Activated CD8-positive, alpha-beta memory T cell treated with anti-CD3 and anti-CD28 coated beads for 36 hours (primary cell): ENCODE data around the gene GRID1. TPM values are rescaled to one million over a fixed set of nuclear protein-coding genes. Genes with fewer than 3 reads are reported as not detected.

Source experiments
- CTCF ChIA-PET: fragments of 350-600 bp; sonication (Branson Sonifier 250); formaldehyde crosslinking; loops from one replicate; lab custom pipeline; 2021; ENCODE audit warnings: antibody characterized with exemption; lab: Charles Lee
- POLR2A ChIA-PET: fragments of 350-600 bp; sonication (Branson Sonifier 250); formaldehyde crosslinking; loops from one replicate; lab custom pipeline; 2021; ENCODE audit warnings: antibody characterized with exemption; lab: Charles Lee
- total RNA-seq, 2 experiments: library from RNA; stranded (reverse); gene quantifications; one replicate each; pipeline ENCODE4 v1.2.3, GENCODE V29; 2021

The GRID1 gene
- total RNA-seq, 2 experiments from 2014 or later, result not detected

DNA sequence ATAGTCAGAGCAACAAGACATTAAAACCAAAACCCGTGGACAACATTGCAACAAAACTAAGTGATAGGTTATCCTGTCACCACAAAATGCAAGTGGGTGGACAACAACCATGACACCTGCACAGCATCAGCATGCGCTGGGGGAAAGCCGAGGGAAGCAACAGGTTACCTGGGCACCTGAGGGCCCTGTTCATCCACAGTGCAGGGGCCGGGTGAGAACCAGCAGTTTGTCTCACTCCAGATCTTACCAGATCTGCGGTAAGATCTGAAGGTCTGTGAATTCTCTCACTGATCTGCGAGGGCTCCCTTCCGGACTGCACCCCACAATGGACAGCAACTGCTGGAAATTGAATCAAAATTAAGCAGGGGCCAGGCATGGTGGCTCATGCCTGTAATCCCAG, 30.5 kb upstream of the GRID1 start:
- POLR2A ChIA-PET, result no interaction called here
- CTCF ChIA-PET, result no interaction called here

DNA sequence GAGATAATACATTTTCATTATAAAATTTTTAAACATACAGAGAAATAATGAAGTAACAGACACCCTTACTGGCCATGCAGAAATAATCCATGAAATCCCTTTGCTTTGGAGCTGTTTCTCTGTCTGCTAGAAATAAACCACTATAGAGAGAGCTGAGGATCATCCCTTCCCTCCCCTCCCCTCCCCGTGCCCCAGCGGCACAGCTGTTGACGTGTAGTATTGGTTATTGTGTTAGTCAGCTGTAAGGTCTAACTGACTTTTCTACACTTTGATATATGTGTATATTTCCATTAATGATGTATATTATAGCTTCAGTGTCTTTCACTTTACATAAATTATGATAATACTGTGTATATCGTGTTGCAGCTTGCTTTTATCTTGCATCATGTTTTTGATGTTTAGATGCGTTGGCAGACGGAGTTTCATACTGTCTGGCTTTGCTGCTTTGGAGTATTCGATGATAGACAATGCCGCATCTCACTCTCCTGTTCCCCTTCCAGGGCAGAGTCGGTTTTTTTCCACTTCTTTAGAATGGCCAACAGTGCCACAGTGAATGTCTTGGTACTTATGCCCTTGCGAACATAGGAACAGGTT, 27.4 kb upstream of the GRID1 start:
- CTCF ChIA-PET, result no interaction called here
- POLR2A ChIA-PET, result no interaction called here

GRCh38 chr10:86393362-86393761, 26.8 kb upstream of the GRID1 start:
- CTCF ChIA-PET, result no interaction called here

GRCh38 chr10:86392723-86393094, 26.1 kb upstream of the GRID1 start:
- ChIA-PET CTCF (interaction anchor here (4.2 kb wide), 1 partner anchor 192 kb away, joined by 15 read pairs; no protein-coding TSS in a partner anchor), POLR2A (no interaction called here)

More at GRCh38 chr10:86393362-86393761, 26.8 kb upstream of the GRID1 start:
- POLR2A ChIA-PET, result no interaction called here

DNA sequence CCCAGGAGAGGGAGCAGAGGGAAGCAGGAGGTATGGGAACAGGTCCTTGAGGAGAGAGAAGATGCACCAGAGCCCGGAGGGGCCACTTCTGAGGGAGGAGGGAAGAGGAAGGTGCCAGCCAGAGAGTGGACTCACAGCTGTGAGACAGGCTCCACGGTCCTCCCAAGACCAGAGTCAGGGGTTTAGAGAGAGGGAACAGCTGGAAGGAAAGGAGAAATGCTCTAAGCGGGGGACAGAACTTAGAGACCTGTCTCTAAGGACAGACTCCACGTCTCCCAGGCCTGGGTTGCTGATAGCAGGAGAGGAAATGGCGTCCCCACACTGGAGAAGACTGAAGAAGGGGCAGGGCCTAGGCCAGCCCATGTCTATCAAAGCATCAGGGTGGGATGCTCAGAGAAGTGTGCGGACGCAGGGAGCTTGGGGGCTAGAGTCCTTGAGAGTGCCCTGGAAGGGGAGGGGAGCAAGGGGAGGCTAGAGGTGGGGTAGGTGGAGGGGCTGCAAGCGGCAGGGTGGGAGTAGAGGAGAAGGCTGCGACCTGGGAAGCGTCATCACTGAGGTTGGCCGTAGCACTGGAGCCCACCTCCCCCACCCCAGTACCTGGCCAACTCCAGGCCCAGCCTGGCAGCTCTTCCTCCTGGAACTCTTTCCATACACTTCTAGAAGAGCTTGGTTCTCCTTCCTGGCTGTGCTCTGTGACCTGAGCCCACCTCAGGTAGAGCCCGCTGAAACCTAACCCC, 25.6 kb upstream of the GRID1 start:
- POLR2A ChIA-PET, result no interaction called here
- CTCF ChIA-PET, result interaction anchor here (1.1 to 4.2 kb wide), 2 partner anchors 8 to 192 kb away, joined by 4 to 15 read pairs; no protein-coding TSS in a partner anchor

GRCh38 chr10:86391236-86391840, 24.7 kb upstream of the GRID1 start:
- ChIA-PET CTCF (interaction anchor here (1.1 to 4.2 kb wide), 2 partner anchors 9 to 193 kb away, joined by 4 to 15 read pairs; no protein-coding TSS in a partner anchor), POLR2A (no interaction called here)

DNA sequence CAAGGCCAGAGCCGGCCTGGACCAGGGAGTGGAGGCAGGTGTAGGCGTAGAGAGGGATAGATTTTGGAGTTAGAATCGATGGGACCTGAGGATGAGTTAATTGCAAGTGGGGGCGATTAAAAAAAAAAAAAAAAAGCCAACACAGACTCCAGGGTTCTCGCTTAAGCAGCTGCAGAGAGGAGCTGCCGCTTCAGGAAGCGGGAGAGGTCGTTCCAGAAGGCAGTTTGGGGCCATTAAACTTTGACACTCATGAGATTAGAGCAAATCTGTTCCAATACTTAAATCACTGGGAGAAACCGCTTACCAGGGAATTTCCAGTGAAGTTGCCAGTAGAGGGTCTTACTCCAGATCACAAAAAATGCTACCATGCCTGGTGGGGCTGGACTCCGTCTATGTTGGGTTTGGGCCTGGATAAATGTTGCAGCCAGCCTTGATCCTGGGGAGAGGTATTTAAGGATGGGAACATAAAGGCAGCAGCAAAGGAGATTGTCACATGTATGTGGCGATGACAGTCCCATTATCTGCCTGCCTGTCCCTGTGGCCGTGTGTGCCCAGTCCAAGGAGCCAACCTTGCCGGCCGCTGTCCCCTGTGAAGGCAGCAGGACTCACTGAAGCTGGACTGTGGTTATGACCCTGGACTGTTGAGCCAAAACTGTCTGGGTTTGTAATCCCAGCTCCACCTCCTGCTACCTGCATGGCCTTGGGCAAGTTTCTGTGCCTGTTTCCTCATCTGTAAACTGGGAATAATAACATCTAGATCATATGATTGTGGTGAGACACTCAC, 23.9 kb upstream of the GRID1 start:
- POLR2A ChIA-PET, result interaction anchor here (1.6 kb wide), 1 partner anchor 10 kb away, joined by 5 read pairs; no protein-coding TSS in a partner anchor
- CTCF ChIA-PET, result interaction anchor here (0.6 to 4.2 kb wide), 2 partner anchors 8 to 194 kb away, joined by 4 to 15 read pairs; no protein-coding TSS in a partner anchor

- ChIA-PET CTCF (interaction anchor here (0.6 to 4.2 kb wide), 6 partner anchors 10 to 1849 kb away, joined by 3 to 15 read pairs (median 4); no protein-coding TSS in a partner anchor), POLR2A (interaction anchor here (1.6 kb wide), 1 partner anchor 11 kb away, joined by 5 read pairs; no protein-coding TSS in a partner anchor)
Observed at GRCh38 chr10:86389441-86390193, 23.0 kb upstream of the GRID1 start.

DNA sequence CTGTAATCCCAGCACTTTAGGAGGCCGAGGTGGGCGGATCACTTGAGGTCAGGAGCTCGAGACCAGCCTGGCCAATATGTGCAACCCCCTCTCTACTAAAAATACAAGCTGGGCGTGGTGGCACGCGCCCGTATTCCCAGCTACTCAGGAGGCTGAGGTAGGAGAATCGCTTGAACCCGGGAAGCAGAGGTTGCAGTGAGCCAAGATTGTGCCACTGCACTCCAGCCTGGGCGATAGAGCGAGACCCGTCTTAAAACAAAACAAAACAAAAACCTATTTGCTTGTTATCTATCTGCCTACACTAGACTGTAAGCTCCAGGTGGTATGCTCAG, 22.5 kb upstream of the GRID1 start:
- CTCF ChIA-PET, result interaction anchor here (0.6 to 4.2 kb wide), 6 partner anchors 11 to 1849 kb away, joined by 3 to 15 read pairs (median 4); no protein-coding TSS in a partner anchor
- POLR2A ChIA-PET, result interaction anchor here (0.6 to 1.6 kb wide), 3 partner anchors 11 to 199 kb away, joined by 5 to 7 read pairs (median 6); no protein-coding TSS in a partner anchor

DNA sequence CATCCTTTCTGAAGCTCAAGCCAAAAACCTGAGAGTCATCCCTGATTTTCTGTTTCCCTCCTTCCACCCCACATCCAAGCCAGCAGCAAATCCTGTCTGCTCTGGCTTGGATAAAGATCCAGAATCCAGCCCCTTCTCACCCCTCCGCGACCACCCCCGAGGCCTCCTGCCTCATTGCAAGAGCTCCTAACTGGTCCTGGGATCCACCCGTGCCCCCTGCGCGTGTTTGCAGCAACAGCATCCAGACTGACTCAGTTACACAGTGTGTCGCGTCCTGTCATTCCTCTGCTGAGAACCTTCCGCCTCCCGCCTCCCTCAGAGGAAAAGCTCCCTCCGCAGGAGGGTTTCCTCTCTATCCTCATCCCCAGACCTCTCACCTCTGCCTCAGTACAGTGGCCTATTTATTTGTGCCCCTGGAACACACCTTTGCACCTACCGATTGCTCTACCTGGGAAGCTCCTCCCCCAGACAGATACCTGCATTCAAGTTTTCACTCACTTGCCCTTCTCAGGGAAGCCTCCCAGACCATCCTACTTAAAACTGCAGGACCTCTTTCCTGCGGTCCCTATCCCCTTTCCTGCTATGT, 21.6 kb upstream of the GRID1 start:
- ChIA-PET POLR2A (interaction anchor here (0.6 to 0.7 kb wide), 2 partner anchors 23 to 200 kb away, joined by 6 to 7 read pairs; no protein-coding TSS in a partner anchor), CTCF (interaction anchor here (0.7 to 1.6 kb wide), 2 partner anchors 15 to 284 kb away, joined by 3 read pairs; no protein-coding TSS in a partner anchor)

GRCh38 chr10:86387178-86387794, 20.7 kb upstream of the GRID1 start:
- ChIA-PET POLR2A (no interaction called here), CTCF (no interaction called here)

DNA sequence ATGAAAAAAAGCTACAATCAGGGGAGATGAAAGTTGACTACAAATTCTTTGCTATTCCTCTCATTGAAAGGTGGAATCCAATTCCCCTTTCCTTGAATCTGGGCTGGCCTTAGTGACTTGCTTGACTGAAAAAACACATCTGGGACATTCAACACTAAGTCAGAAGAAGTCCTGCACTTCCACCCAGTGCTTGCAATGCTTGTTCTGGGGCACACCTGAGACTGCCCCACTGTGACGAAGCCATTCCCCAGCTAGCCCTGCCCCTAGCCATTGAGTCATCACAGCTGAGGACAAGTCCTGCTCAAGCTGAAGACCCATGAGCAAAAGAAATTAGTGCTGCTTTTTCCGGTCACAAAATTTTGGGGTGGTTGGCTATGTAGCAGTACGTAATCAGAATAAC, 19.2 kb upstream of the GRID1 start:
- CTCF ChIA-PET, result no interaction called here
- POLR2A ChIA-PET, result no interaction called here

GRCh38 chr10:86377797-86378146, 11.2 kb upstream of the GRID1 start:
- CTCF ChIA-PET, result interaction anchor here (0.7 to 1.1 kb wide), 3 partner anchors 155 to 1837 kb away, joined by 3 read pairs; no protein-coding TSS in a partner anchor
- POLR2A ChIA-PET, result no interaction called here

- ChIA-PET POLR2A (no interaction called here), CTCF (interaction anchor here (0.7 to 1.1 kb wide), 4 partner anchors 154 to 1837 kb away, joined by 3 read pairs; no protein-coding TSS in a partner anchor)
Observed at GRCh38 chr10:86376852-86377796, 10.5 kb upstream of the GRID1 start.

DNA sequence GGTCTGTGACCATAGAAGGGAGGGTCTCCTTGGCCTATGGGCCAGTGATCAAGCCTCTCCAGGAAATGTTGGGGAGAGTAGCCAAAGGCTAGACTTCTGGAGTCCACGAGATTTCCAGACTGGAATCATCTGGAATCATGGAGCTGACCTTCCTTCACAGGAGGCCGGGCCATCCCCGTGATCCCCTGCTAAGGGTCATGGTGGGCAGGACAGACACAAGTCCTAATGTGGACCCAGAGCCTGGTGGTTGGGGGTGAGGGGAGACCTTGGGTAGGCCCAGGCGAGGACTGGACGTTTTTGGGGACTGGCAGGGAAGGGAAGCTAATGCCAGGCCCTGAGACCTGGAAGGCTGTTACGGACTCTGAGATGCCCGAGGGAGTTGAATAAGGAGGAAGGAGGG, 9.8 kb upstream of the GRID1 start:
- ChIA-PET CTCF (interaction anchor here (1.0 to 1.1 kb wide), 2 partner anchors 13 to 1836 kb away, joined by 3 read pairs; no protein-coding TSS in a partner anchor), POLR2A (no interaction called here)

DNA sequence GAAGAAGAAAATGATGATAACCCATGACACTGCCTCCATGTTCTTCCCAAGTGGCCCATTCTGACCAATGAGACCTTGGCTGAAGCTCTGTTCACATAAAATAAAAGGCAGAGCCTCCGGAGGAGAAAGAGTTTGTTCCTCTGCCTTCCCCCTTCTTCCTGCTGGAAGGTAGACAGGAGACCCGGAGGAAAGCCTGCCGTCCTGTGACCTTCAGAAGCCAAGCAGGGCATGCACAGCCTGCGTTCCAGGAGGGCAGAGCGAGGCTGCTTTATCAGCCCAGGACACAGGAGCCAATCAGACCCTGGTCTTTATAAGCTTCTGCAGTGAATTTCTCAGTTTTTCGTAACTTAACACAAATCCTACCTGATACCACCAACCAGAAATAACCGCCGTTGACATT, 8.6 kb upstream of the GRID1 start:
- ChIA-PET POLR2A (no interaction called here), CTCF (no interaction called here)
